SK-N-SH (cell line): ENCODE results near the gene TCFL5. TPM values are rescaled to one million over a fixed set of nuclear protein-coding genes. Genes with fewer than 3 reads are reported as not detected.

Source experiments
- CTCF ChIA-PET: fragments of 300-600, 350-600 bp; formaldehyde crosslinking; extraction: SDS; loops from one replicate; lab custom pipeline; 2021; lab: Yijun Ruan, JAX
- POLR2A ChIA-PET: fragments of 350-600 bp; sonication (Branson Sonifier 250); formaldehyde crosslinking; extraction: SDS; loops from one replicate; lab custom pipeline; 2020; ENCODE audit warnings: antibody characterized with exemption, inconsistent platforms; lab: Yijun Ruan, JAX
- DNase-seq: peaks from one replicate; pipeline ENCODE4 v3.0.0; 2012
- H2AFZ ChIP-seq: fragments of 200-600 bp; sonication (generic); 2 replicates; pipeline ENCODE4 v1.8.1; 2016; ENCODE audit warnings: antibody characterized with exemption, mild to moderate bottlenecking, low read depth
- H3F3A ChIP-seq: fragments of 200-600 bp; sonication (generic); replicated peaks from 2 replicates; pipeline ENCODE3; 2016; ENCODE audit warnings: antibody characterized with exemption, mild to moderate bottlenecking; ENCODE audit not compliant: insufficient read depth
- H3K27ac ChIP-seq, 2 experiments: fragments of 200-500 bp in 1 of 2; fragments of 200-600 bp in 1 of 2; sonication (Bioruptor generic) in 1 of 2; sonication (generic), shearing (Covaris generic) in 1 of 2; 2 replicates each; pipeline versions ENCODE4 v1.5.1 to v1.6.1; 2014 to 2016; ENCODE audit warnings: low read depth in 2 of 2, inconsistent platforms in 1 of 2, low read length in 1 of 2, mild to moderate bottlenecking in 1 of 2, mixed read lengths in 1 of 2
- H3K27me3 ChIP-seq: fragments of 200-600 bp; sonication (generic), shearing (Covaris generic); 2 replicates; pipeline ENCODE4 v1.6.1; 2016; ENCODE audit warnings: mixed run types; ENCODE audit not compliant: insufficient read depth
- H3K36me3 ChIP-seq, 2 experiments: fragments of 200-500 bp in 1 of 2; fragments of 200-600 bp in 1 of 2; sonication (Bioruptor generic) in 1 of 2; sonication (generic) in 1 of 2; replicated peaks in 1 of 2; 2 replicates each; pipeline versions ENCODE3 to v1.5.1; 2014 to 2016; ENCODE audit warnings: low read length in 1 of 2, mild to moderate bottlenecking in 1 of 2; ENCODE audit not compliant: insufficient read depth in 2 of 2, control insufficient read depth in 1 of 2
- H3K4me1 ChIP-seq, 2 experiments: fragments of 200-500 bp in 1 of 2; fragments of 200-600 bp in 1 of 2; sonication (Bioruptor generic) in 1 of 2; sonication (generic), shearing (Covaris generic) in 1 of 2; 2 replicates each; pipeline versions ENCODE4 v1.5.1 to v1.6.1; 2014 to 2016; ENCODE audit warnings: low read depth in 1 of 2, low read length in 1 of 2, mixed run types in 1 of 2; ENCODE audit not compliant: insufficient read depth in 2 of 2, control insufficient read depth in 1 of 2
- H3K4me2 ChIP-seq: fragments of 200-600 bp; sonication (generic), shearing (Covaris generic); 2 replicates; pipeline ENCODE4 v1.6.1; 2017; ENCODE audit warnings: mixed run types
- H3K4me3 ChIP-seq, 2 experiments: fragments of 200-500 bp in 1 of 2; fragments of 200-600 bp in 1 of 2; sonication (Bioruptor generic) in 1 of 2; sonication (generic), shearing (Covaris generic) in 1 of 2; 2 replicates each; pipeline versions ENCODE4 v1.5.1 to v1.8.1; 2014 to 2016; ENCODE audit warnings: low read depth in 2 of 2, inconsistent platforms in 1 of 2, low read length in 1 of 2, mild to moderate bottlenecking in 1 of 2, mixed read lengths in 1 of 2, moderate library complexity in 1 of 2
- H3K79me2 ChIP-seq: fragments of 200-600 bp; sonication (generic); 2 replicates; pipeline ENCODE4 v1.8.1; 2017; ENCODE audit warnings: mild to moderate bottlenecking; ENCODE audit not compliant: insufficient read depth
- H3K9ac ChIP-seq: fragments of 200-600 bp; sonication (generic); 2 replicates; pipeline ENCODE4 v1.6.1; 2017; ENCODE audit warnings: mixed run types
- H3K9me2 ChIP-seq: fragments of 200-600 bp; sonication (generic); 2 replicates; pipeline ENCODE4 v1.6.1; 2017; ENCODE audit warnings: mixed run types
- H3K9me3 ChIP-seq: fragments of 200-600 bp; sonication (generic); 2 replicates; pipeline ENCODE4 v1.6.1; 2017; ENCODE audit warnings: mixed run types, mild to moderate bottlenecking, moderate library complexity
- H4K20me1 ChIP-seq: fragments of 200-600 bp; sonication (generic); 2 replicates; pipeline ENCODE4 v1.6.1; 2017; ENCODE audit warnings: mild to moderate bottlenecking, mixed run types; ENCODE audit not compliant: insufficient read depth
- CTCF ChIP-seq: fragments of 200-600 bp; sonication (generic); IDR thresholded peaks from 2 replicates; pipeline ENCODE4 v1.6.1; 2017; ENCODE audit warnings: antibody characterized with exemption, mild to moderate bottlenecking, moderate library complexity
- EZH2phosphoT487 ChIP-seq: fragments of 200-600 bp; sonication (generic); IDR thresholded peaks from 2 replicates; pipeline ENCODE4 v1.6.1; 2017; ENCODE audit warnings: low read depth, mixed run types, mild to moderate bottlenecking, antibody characterized with exemption, moderate library complexity, borderline replicate concordance
- GABPA ChIP-seq: IDR thresholded peaks from 2 replicates; pipeline ENCODE4 v1.4.0; 2012; ENCODE audit warnings: low read depth, mild to moderate bottlenecking
- JUND ChIP-seq: IDR thresholded peaks from 2 replicates; pipeline ENCODE4 v1.4.0; 2012
- MEF2A ChIP-seq: IDR thresholded peaks from 2 replicates; pipeline ENCODE4 v1.4.0; 2012; ENCODE audit warnings: low read depth, borderline replicate concordance
- MXI1 ChIP-seq: IDR thresholded peaks from 2 replicates; pipeline ENCODE4 v1.6.1; 2012; ENCODE audit warnings: mild to moderate bottlenecking, low read depth, low read length, improper control_type of control experiment
- NRF1 ChIP-seq: IDR thresholded peaks from 2 replicates; pipeline ENCODE4 v1.6.1; 2012; ENCODE audit warnings: low read depth, mild to moderate bottlenecking, low read length
- POLR2AphosphoS5 ChIP-seq: IDR thresholded peaks from 2 replicates; pipeline ENCODE4 v1.6.1; 2012; ENCODE audit warnings: low read depth, low read length
- REST ChIP-seq: IDR thresholded peaks from 2 replicates; pipeline ENCODE4 v1.6.1; 2012; ENCODE audit warnings: mild to moderate bottlenecking, low read depth, low read length, moderate library complexity
- RXRA ChIP-seq: IDR thresholded peaks from 2 replicates; pipeline ENCODE4 v1.4.0; 2012; ENCODE audit warnings: low read depth, mild to moderate bottlenecking, borderline replicate concordance
- SIN3A ChIP-seq: IDR thresholded peaks from 2 replicates; pipeline ENCODE4 v1.6.1; 2012; ENCODE audit warnings: low read depth, mild to moderate bottlenecking, low read length, moderate library complexity, borderline replicate concordance
- SMC3 ChIP-seq: IDR thresholded peaks from 2 replicates; pipeline ENCODE4 v1.6.1; 2012; ENCODE audit warnings: low read depth, low read length, improper control_type of control experiment
- TCF12 ChIP-seq: IDR thresholded peaks from 2 replicates; pipeline ENCODE4 v1.4.0; 2012
- YY1 ChIP-seq: IDR thresholded peaks from 2 replicates; pipeline ENCODE4 v1.4.0; 2012; ENCODE audit warnings: low read depth, mild to moderate bottlenecking
- WGBS: methylation state at CpG from one replicate; pipeline ENCODE4 v1.1.6; 2017; ENCODE audit warnings: low lambda C conversion rate; 5-methylcytosine and 5-hydroxymethylcytosine counted together
- polyA plus RNA-seq, 3 experiments: library from polyadenylated mRNA; depleted of rRNA; stranded (reverse); fragments of >200 nt; gene quantifications; 2 replicates each; pipeline ENCODE4 v1.2.3, GENCODE V29; 2012
- TF ChIP-seq, protein P1 (sequence below): IDR thresholded peaks from 2 replicates; pipeline ENCODE4; 2012
- TF ChIP-seq, protein P2 (sequence below): fragments of 150-350 bp; IDR thresholded peaks from 2 replicates; pipeline ENCODE4 v1.6.1; 2017; ENCODE audit warnings: antibody characterized with exemption, low read length, low read depth, borderline replicate concordance

Gene TCFL5
- polyA plus RNA-seq, 1 of the 3 experiments (the other 2 are of a cell fraction): 10.1 TPM

GRCh38 chr20:62897666-62898065, 36.0 kb upstream of the TCFL5 start:
- H3K79me2 ChIP-seq: peaks cover 13% of the 10 kb centered on the region; the same call in 1 of the 2 replicates
- POLR2A ChIA-PET: interaction anchor here (1.7 kb wide), 1 partner anchor 22 kb away, joined by 3 read pairs; no protein-coding TSS in a partner anchor

More at GRCh38 chr20:62897666-62898065, 36.0 kb upstream of the TCFL5 start:
- no peaks in the 10 kb centered on the region for H3K27me3 ChIP-seq
- H3K9ac ChIP-seq: no peak overlapping the region
- no peaks in the 10 kb centered on the region for H3K9me2 ChIP-seq
- WGBS: 94% methylated on average over 9 of the region's 11 CpGs
- CTCF ChIA-PET: interaction anchor here (0.9 to 9.8 kb wide), 6 partner anchors 9 to 111 kb away, joined by 3 to 181 read pairs (median 53); no protein-coding TSS in a partner anchor
- H3K4me3 ChIP-seq: no peak overlapping the region
- TF ChIP-seq EZH2phosphoT487 (no peak), SMC3 (no peak), YY1 (no peak), SIN3A (no peak), JUND (no peak), GABPA (no peak), REST (no peak), POLR2AphosphoS5 (no peak), MXI1 (no peak), CTCF (no peak), TCF12 (no peak), NRF1 (no peak), RXRA (no peak), MEF2A (no peak)
- TF ChIP-seq, protein P1, sequence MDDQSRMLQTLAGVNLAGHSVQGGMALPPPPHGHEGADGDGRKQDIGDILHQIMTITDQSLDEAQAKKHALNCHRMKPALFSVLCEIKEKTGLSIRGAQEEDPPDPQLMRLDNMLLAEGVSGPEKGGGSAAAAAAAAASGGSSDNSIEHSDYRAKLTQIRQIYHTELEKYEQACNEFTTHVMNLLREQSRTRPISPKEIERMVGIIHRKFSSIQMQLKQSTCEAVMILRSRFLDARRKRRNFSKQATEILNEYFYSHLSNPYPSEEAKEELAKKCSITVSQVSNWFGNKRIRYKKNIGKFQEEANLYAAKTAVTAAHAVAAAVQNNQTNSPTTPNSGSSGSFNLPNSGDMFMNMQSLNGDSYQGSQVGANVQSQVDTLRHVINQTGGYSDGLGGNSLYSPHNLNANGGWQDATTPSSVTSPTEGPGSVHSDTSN: no peak
- TF ChIP-seq, protein P2, sequence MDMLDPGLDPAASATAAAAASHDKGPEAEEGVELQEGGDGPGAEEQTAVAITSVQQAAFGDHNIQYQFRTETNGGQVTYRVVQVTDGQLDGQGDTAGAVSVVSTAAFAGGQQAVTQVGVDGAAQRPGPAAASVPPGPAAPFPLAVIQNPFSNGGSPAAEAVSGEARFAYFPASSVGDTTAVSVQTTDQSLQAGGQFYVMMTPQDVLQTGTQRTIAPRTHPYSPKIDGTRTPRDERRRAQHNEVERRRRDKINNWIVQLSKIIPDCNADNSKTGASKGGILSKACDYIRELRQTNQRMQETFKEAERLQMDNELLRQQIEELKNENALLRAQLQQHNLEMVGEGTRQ: no peak
- H3K27ac ChIP-seq: no peak overlapping the region
- H3K9me3 ChIP-seq: no peaks in the 10 kb centered on the region
- DNase-seq: no peak
- H3F3A ChIP-seq: peaks cover 25% of the 10 kb centered on the region
- peaks cover 34 to 70% of the 10 kb centered on the region in 2 experiments for H3K36me3 ChIP-seq
- peaks cover 5% of the 10 kb centered on the region; the same call in 1 of the 2 replicates for H4K20me1 ChIP-seq
- no peak overlapping the region for H3K4me2 ChIP-seq
- peaks cover 4 to 15% of the 10 kb centered on the region in 2 experiments; a peak in 2 of 4 replicates for H3K4me1 ChIP-seq
- H2AFZ ChIP-seq: no peak overlapping the region
